Endothelial cell (in vitro differentiated cells): ENCODE results near the gene GRSF1. TPM values are rescaled to one million over a fixed set of nuclear protein-coding genes. Genes with fewer than 3 reads are reported as not detected.

Source experiments
- DNase-seq: peaks from one replicate; pipeline ENCODE4 v3.0.0; 2021; ENCODE audit warnings: low spot score
- H3K27ac Mint-ChIP-seq: one replicate; pipeline ENCODE4 v1.8.0; 2021; ENCODE audit warnings: mixed read lengths, inconsistent platforms; ENCODE audit not compliant: unreplicated experiment
- H3K27me3 Mint-ChIP-seq: one replicate; pipeline ENCODE4 v1.8.0; 2021; ENCODE audit warnings: mild to moderate bottlenecking, moderate library complexity, mixed read lengths, inconsistent platforms; ENCODE audit not compliant: unreplicated experiment
- H3K36me3 Mint-ChIP-seq: one replicate; pipeline ENCODE4 v1.8.0; 2021; ENCODE audit warnings: mild to moderate bottlenecking, low read depth, mixed read lengths, inconsistent platforms; ENCODE audit not compliant: unreplicated experiment
- H3K4me1 Mint-ChIP-seq: one replicate; pipeline ENCODE4 v1.8.0; 2021; ENCODE audit warnings: mild to moderate bottlenecking, mixed read lengths, inconsistent platforms; ENCODE audit not compliant: unreplicated experiment
- H3K4me3 Mint-ChIP-seq: one replicate; pipeline ENCODE4 v1.8.0; 2021; ENCODE audit warnings: mild to moderate bottlenecking, mixed read lengths, inconsistent platforms; ENCODE audit not compliant: unreplicated experiment
- H3K9me3 Mint-ChIP-seq: one replicate; pipeline ENCODE4 v1.8.0; 2021; ENCODE audit warnings: mixed read lengths, inconsistent platforms; ENCODE audit not compliant: unreplicated experiment
- total RNA-seq: library from RNA; stranded (reverse); fragmentation: NEBNext Ultra II Directional; extraction: Animal tissue kit (Norgen Biotek cat#: 25700); gene quantifications from one replicate; pipeline ENCODE4 v1.2.1, GENCODE V29; 2021; ENCODE audit not compliant: unreplicated experiment
- TF ChIP-seq, protein P1 (sequence below): fragments of 200-600 bp; sonication (generic); IDR thresholded peaks from one replicate; pipeline ENCODE4 v1.5.0; 2021; ENCODE audit warnings: antibody characterized with exemption; ENCODE audit not compliant: unreplicated experiment

GRSF1 gene
- total RNA-seq, 1 donor from 2014 or later = 69.5 TPM

DNA sequence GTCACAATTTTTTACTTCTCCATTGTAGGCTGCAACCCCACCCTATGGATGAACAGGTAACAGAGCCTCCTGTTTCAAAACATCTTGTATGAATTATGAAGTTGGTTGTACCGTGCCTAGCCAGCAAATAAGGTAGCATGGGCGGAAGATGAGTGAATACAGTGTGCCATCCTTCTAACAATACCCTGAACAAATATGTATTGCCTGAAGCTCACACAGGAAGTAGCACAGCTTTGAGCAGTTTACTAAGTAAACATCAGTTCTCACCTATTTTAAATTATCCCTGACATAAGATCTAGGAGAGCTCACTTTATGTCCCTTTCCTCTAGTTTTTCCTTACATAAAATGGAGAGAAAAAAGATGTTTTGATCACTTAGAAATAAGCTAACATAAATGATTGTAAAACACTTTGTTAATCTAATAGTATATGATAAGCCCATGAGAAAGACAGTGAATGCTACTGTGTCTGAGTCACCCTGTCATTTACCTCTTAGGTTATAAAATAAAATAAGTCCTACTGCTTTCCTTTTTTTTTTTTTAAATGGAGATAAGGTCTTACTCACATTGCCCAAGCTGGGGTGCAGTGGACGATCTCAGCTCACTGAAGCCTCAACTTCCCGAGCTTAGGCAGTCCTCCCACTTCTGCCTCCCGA, 36.6 kb downstream of the GRSF1 start:
- H3K27ac Mint-ChIP-seq = no peak overlapping the region
- peaks cover 15% of the 10 kb centered on the region for H3K4me1 Mint-ChIP-seq
- H3K36me3 Mint-ChIP-seq = peaks cover 10% of the 10 kb centered on the region
- TF ChIP-seq, protein P1, sequence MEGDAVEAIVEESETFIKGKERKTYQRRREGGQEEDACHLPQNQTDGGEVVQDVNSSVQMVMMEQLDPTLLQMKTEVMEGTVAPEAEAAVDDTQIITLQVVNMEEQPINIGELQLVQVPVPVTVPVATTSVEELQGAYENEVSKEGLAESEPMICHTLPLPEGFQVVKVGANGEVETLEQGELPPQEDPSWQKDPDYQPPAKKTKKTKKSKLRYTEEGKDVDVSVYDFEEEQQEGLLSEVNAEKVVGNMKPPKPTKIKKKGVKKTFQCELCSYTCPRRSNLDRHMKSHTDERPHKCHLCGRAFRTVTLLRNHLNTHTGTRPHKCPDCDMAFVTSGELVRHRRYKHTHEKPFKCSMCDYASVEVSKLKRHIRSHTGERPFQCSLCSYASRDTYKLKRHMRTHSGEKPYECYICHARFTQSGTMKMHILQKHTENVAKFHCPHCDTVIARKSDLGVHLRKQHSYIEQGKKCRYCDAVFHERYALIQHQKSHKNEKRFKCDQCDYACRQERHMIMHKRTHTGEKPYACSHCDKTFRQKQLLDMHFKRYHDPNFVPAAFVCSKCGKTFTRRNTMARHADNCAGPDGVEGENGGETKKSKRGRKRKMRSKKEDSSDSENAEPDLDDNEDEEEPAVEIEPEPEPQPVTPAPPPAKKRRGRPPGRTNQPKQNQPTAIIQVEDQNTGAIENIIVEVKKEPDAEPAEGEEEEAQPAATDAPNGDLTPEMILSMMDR = no peak
- DNase-seq = no peak
- no peaks in the 10 kb centered on the region for H3K9me3 Mint-ChIP-seq
- no peak overlapping the region for H3K4me3 Mint-ChIP-seq
- peaks cover 5% of the 10 kb centered on the region for H3K27me3 Mint-ChIP-seq

- Mint-ChIP-seq H3K27me3 (peaks cover 5% of the 10 kb centered on the region), H3K9me3 (no peaks in the 10 kb centered on the region), H3K4me3 (no peak overlapping the region), H3K36me3 (peaks cover 20% of the 10 kb centered on the region), H3K27ac (peak overlapping the region; percentile 21), H3K4me1 (peaks cover 15% of the 10 kb centered on the region)
- TF ChIP-seq, protein P1 = no peak
- DNase-seq = no peak
Measured at GRCh38 chr4:70801265-70801809, 38.4 kb downstream of the GRSF1 start.

DNA sequence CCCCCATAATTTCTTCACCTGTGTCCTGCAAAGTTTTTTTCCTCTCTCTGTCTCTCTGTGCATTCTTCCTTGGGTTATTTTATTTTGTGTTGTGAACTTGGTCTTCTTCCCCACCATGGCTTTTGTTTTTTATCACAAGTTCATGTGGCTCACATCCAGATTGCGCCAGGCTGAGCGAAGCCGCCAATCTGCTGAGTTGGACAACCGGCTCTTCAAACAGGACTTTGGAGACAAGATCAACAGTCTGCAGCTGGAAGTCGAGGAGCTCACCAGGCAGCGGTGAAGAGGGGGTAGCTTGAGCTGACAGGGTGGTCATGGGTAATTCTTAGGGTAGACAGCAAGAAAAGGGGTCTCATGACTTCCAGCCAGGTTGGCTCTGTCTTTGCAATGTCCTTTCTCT, 46.1 kb downstream of the GRSF1 start:
- no peaks in the 10 kb centered on the region for H3K4me1 Mint-ChIP-seq
- H3K36me3 Mint-ChIP-seq = peaks cover 26% of the 10 kb centered on the region
- peaks cover 2% of the 10 kb centered on the region for H3K27me3 Mint-ChIP-seq
- DNase-seq = no peak
- peak overlapping the region; percentile 0 for H3K4me3 Mint-ChIP-seq
- TF ChIP-seq, protein P1 = no peak
- H3K27ac Mint-ChIP-seq = no peak overlapping the region
- no peaks in the 10 kb centered on the region for H3K9me3 Mint-ChIP-seq

- Mint-ChIP-seq H3K36me3 (peaks cover 20% of the 10 kb centered on the region), H3K4me1 (no peaks in the 10 kb centered on the region), H3K9me3 (no peaks in the 10 kb centered on the region), H3K4me3 (no peak overlapping the region), H3K27ac (no peak overlapping the region), H3K27me3 (no peaks in the 10 kb centered on the region)
- DNase-seq = no peak
- TF ChIP-seq, protein P1 = no peak
Measured at GRCh38 chr4:70788733-70789132, 51.0 kb downstream of the GRSF1 start.

GRCh38 chr4:70787496-70787895, 52.2 kb downstream of the GRSF1 start:
- no peaks in the 10 kb centered on the region for H3K9me3 Mint-ChIP-seq
- peaks cover 22% of the 10 kb centered on the region for H3K36me3 Mint-ChIP-seq
- no peak overlapping the region for H3K27ac Mint-ChIP-seq
- no peaks in the 10 kb centered on the region for H3K4me1 Mint-ChIP-seq
- TF ChIP-seq, protein P1 = no peak
- H3K4me3 Mint-ChIP-seq = no peak overlapping the region
- no peaks in the 10 kb centered on the region for H3K27me3 Mint-ChIP-seq
- no peak for DNase-seq
